Epithelial cell of prostate (primary cell): ENCODE results near the gene DPH7.
A peak's percentile ranks its signal among the peaks of the same experiment; 100 is the strongest.
"Not testable (repeated sequence)": the region's sequence is repeated elsewhere in the genome, so short reads cannot be mapped to it uniquely, and the experiment has no call there.

Experiments
- DNase-seq: peaks from one replicate; pipeline ENCODE4 v3.0.0-alpha.2; 2011; ENCODE audit warnings: low read depth, low spot score
- H3K27ac ChIP-seq: fragments of 450-650 bp; 2 replicates; pipeline ENCODE4 v1.5.1; 2017; ENCODE audit warnings: mild to moderate bottlenecking

The DPH7 gene

DNA sequence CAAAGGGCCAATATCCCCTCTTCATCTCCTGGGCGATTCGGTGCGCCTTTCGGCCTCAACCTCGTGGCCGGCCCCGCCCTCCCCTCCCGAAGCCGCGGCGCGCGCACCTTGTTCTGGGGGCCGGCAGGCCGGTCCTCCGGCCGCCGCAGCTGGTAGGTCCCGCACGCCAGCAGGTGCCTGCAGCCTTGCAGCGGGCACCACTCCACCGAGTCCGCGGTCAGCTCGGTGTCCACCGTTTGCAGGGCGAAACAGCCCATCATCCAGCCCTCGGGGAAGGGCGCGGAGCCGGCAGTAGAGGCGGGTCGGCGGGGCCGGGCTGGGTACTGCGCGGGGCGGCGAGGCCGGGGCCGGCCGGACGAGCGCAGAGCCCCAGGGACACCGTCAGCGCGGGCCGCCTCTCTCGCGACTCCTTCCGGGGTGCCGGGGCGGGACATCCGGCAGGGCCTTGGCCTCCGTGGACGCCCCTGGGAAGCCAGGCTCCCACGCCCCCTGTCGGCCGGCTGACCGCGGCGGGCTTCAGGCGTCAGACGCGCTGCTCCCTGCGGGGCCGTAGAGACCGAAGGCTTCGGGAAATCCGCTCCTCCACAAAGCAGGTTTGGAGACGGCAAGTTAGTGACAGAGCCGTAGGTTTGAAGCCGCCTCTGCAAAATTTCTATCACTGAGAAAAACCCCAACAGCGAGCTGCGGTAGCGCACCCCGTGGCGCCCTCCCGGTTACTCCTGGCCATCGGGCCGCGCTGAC lies at the start of gene DPH7:
DPH7 (minus strand) TSS at position 408 of the 741 bp plus-strand sequence; CDS start at position 260, 148 bp downstream.
- peak within 1 kb of the TSS; percentile 78 for H3K27ac ChIP-seq
- peak; percentile 39 for DNase-seq

DNA sequence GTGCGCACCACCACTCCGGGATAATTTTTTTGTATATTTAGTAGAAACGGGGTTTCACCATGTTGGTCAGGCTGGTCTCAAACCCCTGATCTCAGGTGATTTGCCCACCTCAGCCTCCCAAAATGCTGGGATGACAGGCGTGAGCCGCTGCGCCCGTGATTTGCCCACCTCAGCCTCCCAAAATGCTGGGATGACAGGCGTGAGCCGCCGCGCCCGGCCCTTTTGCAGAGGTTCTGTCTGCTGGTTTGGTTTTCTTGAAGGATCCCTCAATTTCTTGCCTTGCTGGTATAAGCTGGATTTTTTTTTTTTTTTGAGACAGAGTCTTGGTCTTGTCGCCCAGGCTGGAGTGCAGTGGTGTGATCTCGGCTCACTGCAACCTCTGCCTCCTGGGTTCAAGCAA lies 48.7 kb upstream of the DPH7 start:
- not testable (repeated sequence) for DNase-seq, H3K27ac ChIP-seq

DNA sequence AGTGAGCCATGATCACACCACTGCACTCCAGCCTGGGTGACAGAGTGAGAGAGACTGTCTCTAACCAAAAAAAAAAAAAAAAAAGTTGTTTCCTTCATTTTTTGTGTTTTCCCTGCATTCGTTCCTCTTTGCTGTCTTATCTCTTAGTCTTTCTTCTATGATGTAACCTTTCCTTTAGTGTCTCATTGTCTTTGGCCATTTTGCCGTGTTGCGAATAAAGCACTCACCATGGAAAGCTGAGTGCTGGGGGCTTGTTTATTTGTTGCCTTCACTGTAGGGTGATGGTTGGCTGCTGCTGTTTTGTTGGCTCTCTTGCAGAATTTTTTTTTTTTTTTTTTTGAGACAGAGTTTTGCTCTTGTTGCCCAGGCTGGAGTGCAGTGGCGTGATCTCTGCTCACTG lies 47.7 kb upstream of the DPH7 start:
- H3K27ac ChIP-seq: no peak overlapping the region
- no peak for DNase-seq

DNA sequence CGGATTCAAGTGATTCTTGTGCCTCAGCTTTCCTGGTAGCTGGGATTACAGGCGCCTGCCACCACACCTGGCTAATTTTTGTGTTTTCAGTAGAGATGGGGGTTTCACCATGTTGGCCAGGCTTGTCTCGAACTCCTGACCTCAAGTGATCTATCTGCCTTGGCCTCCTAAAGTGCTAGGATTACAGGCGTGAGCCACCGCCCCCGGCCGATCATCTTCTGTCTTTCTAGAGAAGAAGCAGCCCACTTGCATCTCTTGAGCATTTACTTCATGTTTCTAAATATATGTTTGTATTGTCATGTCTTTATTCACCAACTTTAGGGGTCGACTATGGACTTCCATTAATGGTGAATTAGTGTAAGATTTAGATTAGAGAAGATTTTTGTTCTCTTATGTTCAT lies 43.5 kb upstream of the DPH7 start:
- not testable (repeated sequence) for H3K27ac ChIP-seq, DNase-seq

DNA sequence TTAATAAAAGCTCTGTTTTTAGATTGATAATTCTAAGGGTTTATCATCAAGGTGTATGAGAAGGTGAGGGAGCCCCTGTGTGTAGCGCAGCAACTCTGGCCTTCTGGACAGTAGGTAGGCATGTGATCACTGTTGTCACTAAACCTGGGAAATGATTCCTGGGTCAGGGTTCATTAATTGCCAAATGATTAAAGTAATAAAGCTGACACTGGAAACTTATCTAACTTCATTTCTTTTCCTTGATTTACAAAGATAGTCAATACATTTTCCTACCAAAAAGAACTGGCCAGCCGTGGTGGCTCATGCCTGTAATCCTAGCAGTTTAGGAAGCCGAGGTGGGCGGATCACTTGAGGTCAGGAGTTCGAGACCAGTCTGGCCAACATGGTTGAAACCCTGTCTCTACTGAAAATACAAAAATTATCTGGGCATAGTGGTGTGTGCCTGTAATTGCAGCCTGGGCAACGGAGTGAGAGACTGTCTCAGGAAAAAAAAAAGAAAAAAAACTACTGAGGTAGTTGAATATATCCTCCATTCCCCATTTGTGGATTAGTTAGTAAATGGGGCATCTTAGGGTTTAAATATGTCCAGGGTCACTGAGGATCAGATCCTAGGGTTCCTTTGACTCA lies 42.5 kb upstream of the DPH7 start:
- DNase-seq: no peak
- no peak overlapping the region for H3K27ac ChIP-seq

DNA sequence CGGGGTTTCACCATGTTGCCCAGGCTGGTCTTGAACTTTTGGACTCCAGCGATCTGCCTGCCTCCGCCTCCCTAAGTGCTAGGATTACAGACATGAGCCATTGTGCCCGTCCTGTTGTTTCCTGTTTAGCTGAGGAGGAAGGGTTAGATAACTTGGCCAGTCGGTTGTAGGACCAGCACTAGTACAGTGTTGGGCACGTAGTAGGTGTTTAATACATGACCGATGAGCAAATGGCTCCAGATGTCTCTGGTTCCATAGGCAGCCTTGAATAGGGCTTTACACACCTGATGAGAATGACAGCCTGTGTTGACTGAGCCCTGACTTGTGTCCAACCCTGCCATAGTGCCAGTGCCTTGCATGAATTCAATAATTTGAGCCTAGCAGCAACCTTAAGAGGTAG lies 41.9 kb upstream of the DPH7 start:
- H3K27ac ChIP-seq: no peak overlapping the region
- no peak for DNase-seq

DNA sequence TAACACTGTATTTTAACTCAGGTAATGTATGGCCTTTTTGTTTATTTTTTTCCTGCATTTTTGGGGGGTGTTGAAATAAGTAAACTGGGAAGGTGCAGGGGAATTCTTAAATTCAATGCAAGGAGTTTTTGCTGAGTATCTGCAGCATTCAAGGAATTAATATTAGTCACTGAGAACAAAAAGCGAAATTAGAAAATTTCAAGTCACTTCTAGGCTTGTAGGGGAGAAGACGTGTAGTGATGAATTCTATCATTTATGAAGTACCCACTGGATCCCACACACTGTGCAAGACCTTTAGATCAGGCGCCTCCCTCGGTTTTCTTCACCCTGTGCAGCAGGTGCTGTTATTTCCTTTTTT lies 41.3 kb upstream of the DPH7 start:
- peak overlapping the region; percentile 99 for H3K27ac ChIP-seq
- DNase-seq: no peak

DNA sequence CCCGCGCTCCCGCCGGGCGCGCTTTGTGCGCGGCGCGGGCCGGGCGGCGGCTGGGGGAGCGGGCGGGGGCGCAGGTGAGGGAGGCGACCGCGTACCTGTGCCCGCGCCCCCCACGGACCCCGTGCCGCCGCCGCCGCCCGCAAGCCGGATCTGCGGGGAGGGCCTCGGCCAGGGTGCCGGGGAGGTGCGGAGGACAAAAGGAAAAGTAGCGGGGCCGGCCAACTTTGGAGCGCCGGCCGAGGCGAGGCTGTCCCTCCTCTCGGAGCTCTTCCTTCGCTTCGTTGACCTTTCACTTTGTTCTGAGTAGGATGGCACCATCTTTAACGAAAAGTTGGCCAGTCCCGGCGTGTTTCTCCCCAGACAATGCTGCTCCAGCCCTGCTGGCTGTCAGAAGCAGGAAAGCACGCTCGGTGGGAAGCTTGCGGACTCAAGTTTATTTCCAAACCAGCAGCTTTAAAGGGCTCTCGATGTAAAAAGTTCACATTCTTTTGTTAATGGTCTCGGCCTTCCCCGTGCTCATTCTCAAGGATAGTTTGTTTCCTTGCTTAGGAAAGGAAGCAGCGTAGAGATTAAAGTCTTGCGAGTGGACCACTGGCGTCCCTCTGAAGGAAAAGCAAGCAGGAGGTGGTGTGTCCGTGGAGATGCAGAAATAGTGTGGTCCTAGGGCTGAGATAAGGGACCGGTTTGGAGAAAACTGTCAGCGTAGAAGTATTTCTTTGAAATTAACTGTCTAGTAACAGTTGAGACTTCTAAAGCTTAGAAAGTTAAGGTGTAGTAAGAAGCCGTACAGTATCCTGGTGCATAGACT lies 40.7 kb upstream of the DPH7 start:
- no peak for DNase-seq
- peak overlapping the region; percentile 99 for H3K27ac ChIP-seq

DNA sequence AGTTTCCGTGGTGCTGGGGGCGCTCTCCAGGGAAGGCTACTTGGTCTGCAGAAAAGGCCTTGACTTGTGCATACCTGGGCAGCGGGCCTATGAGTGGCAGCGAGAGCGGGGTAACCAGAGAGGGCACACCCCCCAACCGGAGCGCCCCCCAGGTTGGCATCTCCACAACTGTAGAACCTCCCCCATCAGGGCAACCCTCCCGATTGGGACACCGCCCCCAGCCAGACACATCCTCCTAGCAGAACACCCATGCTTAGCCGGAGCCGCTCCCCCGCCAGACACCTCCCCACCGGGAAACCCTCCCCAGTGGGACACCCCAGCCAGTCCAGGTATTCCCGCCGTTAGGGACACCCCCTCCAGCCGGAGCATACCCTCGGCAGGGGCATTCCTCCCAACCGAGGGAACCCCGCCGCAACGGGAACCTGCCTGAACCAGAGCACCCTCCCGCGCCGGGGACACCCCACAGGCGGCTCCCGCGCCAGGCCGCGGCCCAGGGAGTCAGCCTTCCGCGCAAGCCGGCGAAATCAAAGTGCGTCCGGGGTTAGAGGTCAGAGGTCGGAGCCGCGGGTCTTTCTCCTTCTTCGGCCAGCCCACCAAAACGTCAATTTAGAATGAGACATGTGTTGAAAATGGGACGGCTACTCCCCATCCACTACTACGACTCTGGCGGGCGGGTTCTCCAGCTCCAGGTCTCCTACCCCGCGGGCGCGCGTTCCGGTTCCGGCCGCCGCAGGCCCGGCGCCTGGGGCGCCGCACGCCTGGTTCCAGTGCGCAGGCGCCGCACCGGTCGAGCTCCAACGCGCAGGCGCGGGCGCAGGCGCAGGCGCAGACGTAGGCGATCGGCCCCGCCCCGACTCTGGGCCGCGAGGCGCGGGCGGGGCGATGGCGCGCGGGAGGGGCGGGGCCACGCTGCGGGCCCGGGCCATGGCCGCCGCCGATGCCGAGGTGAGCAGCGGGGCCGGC lies 39.7 kb upstream of the DPH7 start, which contains the start of gene EHMT1:
EHMT1 (plus strand) TSS at position 901 of the 963 bp plus-strand sequence; CDS start at position 925, 24 bp downstream.
- peak within 1 kb of the TSS; percentile 99 for H3K27ac ChIP-seq
- no peak for DNase-seq

DNA sequence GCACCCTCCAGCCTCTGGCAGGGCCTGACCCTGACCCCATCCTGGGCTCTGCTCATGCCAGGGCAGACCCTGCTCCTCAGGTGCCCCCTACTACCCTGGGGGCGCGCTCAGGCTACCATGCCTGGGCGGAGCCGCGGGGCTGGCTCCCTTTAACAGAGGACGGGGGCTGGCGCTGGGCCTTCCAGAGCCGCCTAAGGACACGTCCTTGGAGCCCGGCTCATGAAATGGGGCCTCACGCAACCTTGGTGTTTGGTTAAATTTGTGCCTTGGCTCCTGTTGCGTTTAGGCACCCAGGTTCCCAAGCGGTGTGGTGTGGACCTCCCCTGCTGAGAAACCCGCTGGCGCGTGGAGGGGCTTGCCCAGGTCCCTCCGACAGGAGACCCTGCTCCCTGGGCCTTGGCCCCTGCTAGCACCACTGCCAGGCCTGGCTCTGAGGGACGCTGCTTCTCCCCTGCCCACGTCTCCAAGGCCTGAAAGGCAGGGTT lies 36.7 kb upstream of the DPH7 start:
- DNase-seq: no peak
- peak overlapping the region; percentile 99 for H3K27ac ChIP-seq

DNA sequence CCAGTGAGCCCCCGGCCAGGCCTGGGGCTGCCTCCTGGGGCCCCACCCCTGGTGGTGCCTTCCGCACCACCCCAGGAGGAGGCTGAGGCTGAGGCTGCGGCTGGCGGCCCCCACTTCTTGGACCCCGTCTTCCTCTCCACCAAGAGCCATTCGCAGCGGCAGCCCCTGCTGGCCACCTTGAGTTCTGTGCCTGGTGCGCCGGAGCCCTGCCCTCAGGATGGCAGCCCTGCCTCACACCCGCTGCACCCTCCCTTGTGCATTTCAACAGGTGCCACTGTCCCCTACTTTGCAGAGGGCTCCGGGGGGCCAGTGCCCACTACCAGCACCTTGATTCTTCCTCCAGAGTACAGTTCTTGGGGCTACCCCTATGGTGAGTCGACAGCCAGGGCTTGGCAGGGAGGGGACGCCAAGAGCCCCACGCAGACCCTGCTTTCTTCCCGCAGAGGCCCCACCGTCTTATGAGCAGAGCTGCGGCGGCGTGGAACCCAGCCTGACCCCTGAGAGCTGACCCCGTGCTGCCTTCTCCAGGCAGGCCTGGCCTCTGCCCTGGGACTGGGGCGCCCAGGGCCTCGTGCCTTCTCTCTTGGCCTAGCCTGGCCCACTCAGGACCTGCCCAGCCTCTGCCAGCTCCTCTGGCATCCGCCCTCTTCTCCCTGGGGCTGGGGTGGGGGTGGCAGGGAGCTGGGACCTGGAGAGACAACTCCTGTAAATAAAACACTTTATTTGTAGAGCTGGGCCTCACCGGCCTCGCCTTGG lies 36.1 kb upstream of the DPH7 start:
- no peak for DNase-seq
- peak overlapping the region; percentile 99 for H3K27ac ChIP-seq

DNA sequence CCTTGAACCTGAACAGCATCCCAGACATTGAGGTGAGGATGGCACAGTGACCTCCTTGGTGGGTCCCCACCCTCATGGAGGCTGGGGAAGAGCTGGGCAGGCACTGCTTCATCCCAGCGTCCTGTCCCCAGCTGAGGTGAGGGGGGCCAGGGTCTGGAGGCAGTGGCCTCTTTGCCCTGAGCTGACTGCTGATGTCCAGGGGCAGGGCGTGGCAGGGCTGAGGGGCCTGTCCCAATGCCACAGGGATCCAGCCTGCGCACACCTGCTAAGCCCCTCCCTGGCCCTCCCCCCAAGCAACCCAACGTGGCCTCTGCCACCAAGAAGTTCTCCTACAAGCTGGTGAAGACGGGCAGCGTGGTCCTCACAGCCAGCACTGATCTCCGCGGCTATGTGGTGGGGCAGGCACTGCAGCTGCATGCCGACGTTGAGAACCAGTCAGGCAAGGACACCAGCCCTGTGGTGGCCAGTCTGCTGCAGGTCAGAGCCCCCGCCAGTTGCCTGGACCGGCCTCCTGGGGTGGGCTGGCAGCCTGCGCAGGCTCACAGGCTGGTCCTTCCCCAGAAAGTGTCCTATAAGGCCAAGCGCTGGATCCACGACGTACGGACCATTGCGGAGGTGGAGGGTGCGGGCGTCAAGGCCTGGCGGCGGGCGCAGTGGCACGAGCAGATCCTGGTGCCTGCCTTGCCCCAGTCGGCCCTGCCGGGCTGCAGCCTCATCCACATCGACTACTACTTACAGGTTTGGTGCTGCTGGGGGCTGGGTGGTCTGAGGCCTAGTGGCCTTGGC lies 35.2 kb upstream of the DPH7 start:
- no peak for DNase-seq
- peak overlapping the region; percentile 99 for H3K27ac ChIP-seq

DNA sequence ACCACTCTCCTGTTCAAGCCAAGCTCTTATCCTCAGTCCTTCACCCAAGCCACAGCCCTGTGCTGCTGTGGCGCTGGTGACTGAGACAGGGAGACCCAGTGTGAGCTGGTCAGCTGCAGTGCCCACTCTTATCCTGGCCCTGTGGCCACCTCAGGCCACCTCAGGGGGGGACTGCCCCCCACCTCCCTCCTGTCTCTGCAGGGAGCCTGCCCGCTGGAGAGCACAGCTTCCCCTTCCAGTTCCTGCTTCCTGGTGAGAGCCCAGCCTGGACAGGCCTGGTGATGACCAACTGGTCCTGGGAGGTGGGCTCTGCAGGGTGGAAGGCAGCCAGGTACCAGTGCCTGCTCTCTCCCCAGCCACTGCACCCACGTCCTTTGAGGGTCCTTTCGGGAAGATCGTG lies 34.5 kb upstream of the DPH7 start:
- H3K27ac ChIP-seq: peak overlapping the region; percentile 99
- DNase-seq: no peak

DNA sequence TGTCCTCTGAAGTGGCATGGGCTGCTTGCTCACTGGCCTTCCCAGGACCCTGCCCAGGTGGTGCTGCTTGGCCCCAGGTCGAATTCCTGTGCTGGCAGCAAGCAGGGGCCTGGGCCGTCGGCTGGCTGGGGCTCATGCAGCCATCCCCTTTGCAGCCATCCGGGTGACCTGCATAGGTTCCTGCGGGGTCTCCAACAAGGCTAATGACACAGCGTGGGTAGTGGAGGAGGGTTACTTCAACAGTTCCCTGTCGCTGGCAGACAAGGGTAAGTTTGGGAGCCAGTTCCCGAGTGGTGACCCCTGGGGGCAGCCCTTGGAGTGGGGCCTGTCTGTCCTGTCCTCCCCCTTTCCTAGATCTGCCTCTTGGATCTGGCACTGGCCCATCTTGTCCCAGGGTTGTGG lies 34.0 kb upstream of the DPH7 start:
- no peak for DNase-seq
- H3K27ac ChIP-seq: peak overlapping the region; percentile 99

DNA sequence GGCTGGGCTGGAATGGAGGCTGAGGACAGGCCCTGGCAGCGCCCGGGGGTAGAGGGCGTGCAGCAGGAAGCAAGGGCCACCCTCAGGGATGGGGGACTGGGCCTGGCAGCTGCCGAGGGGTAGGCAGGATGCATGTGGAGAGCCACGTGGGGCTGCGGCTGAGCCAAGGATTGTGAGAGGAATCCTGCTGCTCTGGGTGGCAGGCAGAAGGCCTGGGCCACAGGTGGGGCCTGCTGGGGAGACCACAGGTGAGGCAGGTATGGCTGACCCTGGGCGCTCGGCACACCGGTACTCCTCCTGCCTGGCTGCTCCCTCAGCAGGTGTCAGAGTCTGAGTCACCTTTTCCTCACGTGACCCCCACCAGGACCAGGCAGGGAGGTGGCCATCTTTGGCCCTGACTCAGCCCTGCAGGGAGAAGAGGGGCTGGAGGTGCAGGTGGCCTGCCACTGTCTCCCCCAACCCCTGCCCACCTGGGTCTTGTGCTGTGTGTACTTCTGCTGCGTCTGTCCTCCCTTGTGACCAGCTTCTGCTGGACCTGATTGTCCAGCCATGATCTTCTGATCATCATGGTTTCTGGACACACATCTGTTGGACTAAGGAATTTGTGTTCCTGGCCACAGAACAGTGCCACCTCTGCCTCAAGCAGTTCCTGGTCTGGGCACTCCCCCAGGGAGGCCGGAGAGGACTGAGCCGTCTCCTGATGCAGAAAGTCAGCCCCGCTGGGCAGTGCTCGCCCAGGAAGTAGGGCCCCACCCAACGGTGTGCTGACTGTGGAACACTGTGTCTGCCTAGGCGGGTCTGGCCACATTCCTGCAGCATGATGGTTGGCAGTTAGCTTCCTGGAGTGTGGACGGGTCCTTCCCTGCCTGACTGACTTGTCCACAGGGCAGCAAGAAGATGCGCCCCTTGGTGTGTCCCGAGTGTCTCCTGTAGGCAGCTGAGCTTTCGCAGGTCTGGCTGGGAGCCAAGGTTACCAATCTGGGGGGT lies 33.2 kb upstream of the DPH7 start:
- DNase-seq: peak; percentile 96
- H3K27ac ChIP-seq: peak overlapping the region; percentile 99

DNA sequence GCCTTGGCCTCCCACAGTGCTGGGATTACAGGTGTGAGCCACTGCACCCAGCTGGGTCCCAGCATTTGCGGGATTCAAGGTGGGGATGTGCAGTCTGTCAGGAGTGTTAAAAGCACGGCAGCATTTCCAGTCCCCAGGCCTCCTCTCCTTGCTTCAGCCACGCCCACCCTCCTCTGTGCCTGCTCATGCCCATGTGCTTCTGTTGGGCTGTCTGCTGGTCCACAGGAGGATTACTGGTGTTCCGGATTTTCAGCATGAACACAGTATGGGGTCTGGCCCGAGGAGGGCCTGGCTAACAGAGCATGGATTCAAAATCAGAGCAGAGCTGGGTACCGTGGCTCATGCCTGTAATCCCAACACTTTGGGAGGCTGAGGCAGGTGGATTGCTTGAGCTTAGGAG lies 32.2 kb upstream of the DPH7 start:
- peak overlapping the region; percentile 99 for H3K27ac ChIP-seq

More for the DNA sequence above, 32.2 kb upstream of the DPH7 start:
- no peak for DNase-seq
